Measurements from ENCODE around the gene PTPRH. TPM values are rescaled to one million over a fixed set of nuclear protein-coding genes. Genes with fewer than 3 reads are reported as not detected.

PTPRH gene
- 1 to 10 TPM in 7 of 10 donors, under 1 TPM in 3; 0.25 to 7.5 (median 2.4) TPM for total RNA-seq
- polyA plus RNA-seq, result 1 to 10 TPM; 1.3 to 6.1 TPM
- long read RNA-seq, donor 1, result 0 reads
- long read RNA-seq, donor 2, result 0 reads
- long read RNA-seq, donor 3, result 0 reads

DNA sequence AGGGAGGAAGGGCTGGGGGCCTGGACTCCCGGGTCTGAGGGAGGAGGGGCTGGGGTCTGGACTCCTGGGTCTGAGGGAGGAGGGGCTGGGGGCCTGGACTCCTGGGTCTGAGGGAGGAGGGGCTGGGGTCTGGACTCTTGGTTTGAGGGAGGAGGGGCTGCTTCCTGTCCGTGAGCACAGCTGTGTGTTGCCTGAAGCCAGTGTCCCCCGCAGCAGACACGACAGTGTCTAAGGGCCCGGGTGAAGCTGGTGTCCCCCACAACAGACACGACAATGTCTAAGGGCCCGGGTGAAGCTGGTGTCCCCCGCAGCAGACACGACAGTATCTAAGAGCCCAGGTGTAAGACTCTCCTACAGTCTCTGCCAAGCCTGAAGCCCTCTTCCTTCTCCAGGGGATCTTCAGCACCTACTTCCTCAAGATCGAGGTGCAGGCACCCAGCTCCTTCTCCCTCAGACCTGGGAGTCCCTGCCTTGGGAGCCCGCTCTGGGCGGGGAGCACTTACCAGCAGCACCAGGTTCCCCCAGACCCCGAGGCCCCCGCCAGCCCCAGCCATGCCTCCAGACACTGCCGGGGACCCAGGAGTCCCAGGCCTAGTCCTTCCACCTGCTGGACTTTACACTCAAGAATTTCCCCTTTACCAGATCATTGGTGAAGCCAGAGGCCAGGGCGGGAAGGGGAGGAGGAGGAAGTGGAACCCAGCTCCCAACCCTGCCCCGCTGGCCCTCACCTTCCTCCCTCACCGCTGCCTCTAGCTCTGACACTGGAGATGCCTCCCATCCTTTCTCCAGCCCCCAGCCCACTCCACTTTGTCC, at the start of gene PTPRH:
TSS of gene PTPRH (minus strand) at position 622 of the 813 bp plus-strand sequence. CDS start at position 554, 68 bp downstream.
- intact Hi-C loops (cut with DNase I), result no loop called here
- H3K27me3 ChIP-seq, result peaks cover 0 to 8% (median 0%) of the 10 kb centered on the region in 7 donors
- peaks cover 0 to 29% (median 13%) of the 10 kb centered on the region in 9 donors for H3K4me1 ChIP-seq
- H3K4me3 ChIP-seq, result no peak within 1 kb of the TSS
- TF ChIP-seq CTCF (IDR thresholded peaks at IDR 0.05), result no peak
- H3K36me3 ChIP-seq, result no peaks in the 10 kb centered on the region
- DNase-seq, result no peak
- H3K27ac ChIP-seq, result peak within 1 kb of the TSS in 5 of 10 donors; percentile 26 to 69 (median 52)
- 54 to 58% methylated on average over 17 of the region's 18 CpGs for WGBS, 2 donors
- H3K9me3 ChIP-seq, result peaks cover 0 to 16% (median 6%) of the 10 kb centered on the region in 11 donors
- peak in 3 of 8 donors; percentile 2 to 22 (median 20) for ATAC-seq

GRCh38 chr19:55258476-55258827, 49.2 kb upstream of the PTPRH start:
- 1 to 2% methylated on average over 22 to 53 of the region's 53 CpGs for WGBS, 2 donors
- DNase-seq, result no peak
- ATAC-seq, result peak; percentile 3 to 23 (median 9)
- intact Hi-C loops (cut with DNase I), result loop anchor here in 2 of 10 donors (5.0 kb wide), 2 partner anchors 41 to 149 kb away; partner anchors contain the start of gene UBE2S (in 1 of the 2)
- no peak for TF ChIP-seq CTCF (IDR thresholded peaks at IDR 0.05)
- peaks cover 11 to 56% (median 48%) of the 10 kb centered on the region in 9 donors for H3K4me1 ChIP-seq
- H3K27me3 ChIP-seq, result no peaks in the 10 kb centered on the region
- H3K36me3 ChIP-seq, result peaks cover 0 to 10% (median 0%) of the 10 kb centered on the region in 9 donors
- H3K27ac ChIP-seq, result peak overlapping the region in 9 of 10 donors; percentile 78 to 98 (median 93)
- H3K4me3 ChIP-seq, result peak overlapping the region; percentile 68 to 99 (median 94)
- H3K9me3 ChIP-seq, result no peaks in the 10 kb centered on the region

- DNase-seq (no peak), ATAC-seq (no peak)
- no peaks in the 10 kb centered on the region for H3K27me3 ChIP-seq
- 2 to 3% methylated on average over 51 of the region's 51 CpGs for WGBS, 2 donors
- intact Hi-C loops (cut with DNase I), result loop anchor here in 3 of 10 donors (2.0 to 5.0 kb wide), 3 partner anchors 40 to 150 kb away; partner anchors contain the start of gene UBE2S (in 1 of the 3)
- H3K9me3 ChIP-seq, result no peaks in the 10 kb centered on the region
- TF ChIP-seq CTCF (IDR thresholded peaks at IDR 0.05), result no peak
- peaks cover 11 to 63% (median 51%) of the 10 kb centered on the region in 9 donors for H3K4me1 ChIP-seq
- peak overlapping the region; percentile 67 to 99 (median 94) for H3K4me3 ChIP-seq
- H3K36me3 ChIP-seq, result peaks cover 0 to 13% (median 0%) of the 10 kb centered on the region in 9 donors
- H3K27ac ChIP-seq, result peak overlapping the region in 9 of 10 donors; percentile 78 to 98 (median 93)
Observed at GRCh38 chr19:55257461-55258420, 48.4 kb upstream of the PTPRH start.
